OCI-LY7 (cell line): Measurements from ENCODE around the gene TBXT. TPM values are rescaled to one million over a fixed set of nuclear protein-coding genes. Genes with fewer than 3 reads are reported as not detected.

Experiments used
- BruUV-seq: library from RNA; stranded (reverse); fragments of 400-500 nt; replicated peaks from 2 replicates; lab custom pipeline; 2021; lab: Mats Ljungman, UMichigan
- CTCF ChIA-PET: fragments of 300-600 bp; sonication (Branson Sonifier 250); formaldehyde crosslinking; loops from one replicate; lab custom pipeline; 2022; ENCODE audit warnings: antibody characterized with exemption; ENCODE audit not compliant: unreplicated experiment; lab: Charles Lee
- POLR2A ChIA-PET: fragments of 300-600 bp; sonication (Branson Sonifier 250); formaldehyde crosslinking; loops from one replicate; lab custom pipeline; 2022; ENCODE audit warnings: antibody characterized with exemption; lab: Charles Lee
- DNase-seq: peaks from one replicate; pipeline ENCODE4 v3.0.0-alpha.2; 2015; ENCODE audit warnings: low spot score
- H2AFZ ChIP-seq: fragments of 200-600 bp; sonication (generic), shearing (Covaris generic); 2 replicates; pipeline ENCODE4 v1.6.1; 2014; ENCODE audit warnings: mild to moderate bottlenecking, antibody characterized with exemption, low read length, moderate library complexity
- H3K27ac ChIP-seq: fragments of 200-600 bp; sonication (generic); 2 replicates; pipeline ENCODE4 v1.5.1; 2014; ENCODE audit warnings: mixed run types, low read depth, mild to moderate bottlenecking, moderate library complexity, low read length, inconsistent platforms; ENCODE audit not compliant: poor library complexity, severe bottlenecking
- H3K36me3 ChIP-seq: fragments of 200-600 bp; sonication (generic); 2 replicates; pipeline ENCODE4 v1.6.1; 2014; ENCODE audit warnings: mild to moderate bottlenecking, antibody characterized with exemption, low read length, moderate library complexity, mixed read lengths; ENCODE audit not compliant: insufficient read depth
- H3K4me1 ChIP-seq: fragments of 200-600 bp; sonication (generic); 2 replicates; pipeline ENCODE4 v1.5.1; 2014; ENCODE audit warnings: mild to moderate bottlenecking, low read length; ENCODE audit not compliant: insufficient read depth, poor library complexity, severe bottlenecking
- H3K4me2 ChIP-seq: fragments of 200-600 bp; sonication (generic); 2 replicates; pipeline ENCODE4 v1.6.1; 2014; ENCODE audit warnings: mild to moderate bottlenecking, low read length
- H3K4me3 ChIP-seq: fragments of 200-600 bp; sonication (generic); 2 replicates; pipeline ENCODE4 v1.5.1; 2014; ENCODE audit warnings: mild to moderate bottlenecking, low read depth, low read length; ENCODE audit not compliant: poor library complexity, severe bottlenecking
- H3K79me2 ChIP-seq: fragments of 200-600 bp; sonication (generic); 2 replicates; pipeline ENCODE4 v1.6.1; 2016; ENCODE audit warnings: low read depth, mild to moderate bottlenecking, low read length, moderate library complexity, mixed read lengths; ENCODE audit not compliant: insufficient read depth
- H3K9me2 ChIP-seq: fragments of 200-600 bp; sonication (generic); 2 replicates; pipeline ENCODE4 v1.6.1; 2016; ENCODE audit warnings: mild to moderate bottlenecking, low read length, mixed read lengths; ENCODE audit not compliant: insufficient read depth
- H3K9me3 ChIP-seq: fragments of 200-600 bp; sonication (generic); 2 replicates; pipeline ENCODE4 v1.6.1; 2014; ENCODE audit warnings: mild to moderate bottlenecking, mixed run types, low read length, mixed read lengths
- H4K20me1 ChIP-seq: fragments of 200-600 bp; sonication (generic); 2 replicates; pipeline ENCODE4 v1.6.1; 2014; ENCODE audit warnings: mild to moderate bottlenecking, antibody characterized with exemption, low read length, moderate library complexity, mixed read lengths; ENCODE audit not compliant: insufficient read depth
- CTCF ChIP-seq: fragments of 200-600 bp; sonication (generic); conservative IDR thresholded peaks from 2 replicates; pipeline ENCODE4 v1.5.1; 2014; ENCODE audit warnings: mild to moderate bottlenecking, antibody characterized with exemption, low read length, moderate library complexity, mixed read lengths
- EZH2phosphoT487 ChIP-seq: fragments of 200-600 bp; sonication (generic); IDR thresholded peaks from 2 replicates; pipeline ENCODE4 v1.6.1; 2018; ENCODE audit warnings: low read depth, borderline replicate concordance, mild to moderate bottlenecking, mixed run types, antibody characterized with exemption, low read length, moderate library complexity, mixed read lengths
- intact Hi-C: fragments of 100-400 bp; cut with micrococcal nuclease; formaldehyde crosslinking; loops from one replicate; pipeline ENCODE4 v1.10.0; 2022; ENCODE audit not compliant: unreplicated experiment
- small RNA-seq: library from RNA; depleted of rRNA; stranded (forward); fragments of <200 nt; gene quantifications from one replicate; pipeline ENCODE3, GENCODE V24; 2014
- total RNA-seq, 2 experiments: library from RNA; depleted of rRNA in 1 of 2; stranded (reverse); fragments of >200 nt in 1 of 2; shearing (Covaris generic) in 1 of 2; gene quantifications; 2 replicates each; pipeline ENCODE4 v1.2.3, GENCODE V29; 2014 to 2022

The TBXT gene
- total RNA-seq, 2 experiments from 2014 or later: 1.0 to 5.3 TPM

GRCh38 chr6:166109608-166110007 lies 58.0 kb downstream of the TBXT start:
- Histone ChIP-seq H3K4me3 (no peak overlapping the region), H2AFZ (no peak overlapping the region), H3K27ac (no peak overlapping the region), H4K20me1 (no peaks in the 10 kb centered on the region), H3K9me2 (no peaks in the 10 kb centered on the region), H3K4me2 (no peak overlapping the region), H3K36me3 (no peaks in the 10 kb centered on the region), H3K9me3 (no peaks in the 10 kb centered on the region), H3K79me2 (no peaks in the 10 kb centered on the region), H3K4me1 (peaks cover 4% of the 10 kb centered on the region)
- no TSS peak for BruUV-seq
- ChIA-PET CTCF (no interaction called here), POLR2A (no interaction called here)
- no peak for TF ChIP-seq CTCF
- no peak for TF ChIP-seq EZH2phosphoT487
- intact Hi-C loops: no loop called here
- no peak for DNase-seq

Small RNA genes within 50 kb of the gene (small RNA-seq; reads per million reads assigned to genes)
- gene RNU6-153P: not detected

Other genes with a start within 250 kb of the TBXT start
- 0.26 and 0.38 TPM in 2 replicates for gene PRR18, start 140.5 kb upstream of the TBXT start, total RNA-seq (2014; rRNA removed; shearing (Covaris generic))
- 0.13 TPM in 1 of 2 replicates, not detected in the other for gene PRR18, start 140.5 kb upstream of the TBXT start, total RNA-seq (2022)
- 40.2 and 43.4 TPM in 2 replicates for gene SFT2D1, start 174.7 kb upstream of the TBXT start, total RNA-seq (2014; rRNA removed; shearing (Covaris generic))
- 63.9 and 67.9 TPM in 2 replicates for gene SFT2D1, start 174.7 kb upstream of the TBXT start, total RNA-seq (2022)
- 36.1 and 38.9 TPM in 2 replicates for gene MPC1, start 215.1 kb upstream of the TBXT start, total RNA-seq (2014; rRNA removed; shearing (Covaris generic))
- 37.5 and 38.1 TPM in 2 replicates for gene MPC1, start 215.1 kb upstream of the TBXT start, total RNA-seq (2022)